H9 (cell line): ENCODE measurements around the gene CENPA. TPM values are rescaled to one million over a fixed set of nuclear protein-coding genes. Genes with fewer than 3 reads are reported as not detected.

Experiments used
- DNase-seq: peaks from one replicate; pipeline ENCODE4 v3.0.0-alpha.2; 2017
- H2AFZ ChIP-seq: one replicate; pipeline ENCODE4 v1.6.1; 2013; ENCODE audit warnings: mild to moderate bottlenecking, low read length, control low read depth, moderate library complexity
- H2AK5ac ChIP-seq: 2 replicates; pipeline ENCODE4 v1.6.1; 2013; ENCODE audit warnings: low read length, control low read depth, mixed read lengths; ENCODE audit not compliant: insufficient read length
- H2BK120ac ChIP-seq: one replicate; pipeline ENCODE4 v1.6.1; 2013; ENCODE audit warnings: low read depth, mild to moderate bottlenecking, low read length, control low read depth, inconsistent platforms; ENCODE audit not compliant: poor library complexity, severe bottlenecking
- H2BK12ac ChIP-seq: 2 replicates; pipeline ENCODE4 v1.6.1; 2013; ENCODE audit warnings: low read length, control low read depth, mixed read lengths, low read depth; ENCODE audit not compliant: insufficient read length
- H2BK15ac ChIP-seq: 2 replicates; pipeline ENCODE4 v1.6.1; 2013; ENCODE audit warnings: low read depth, low read length, control low read depth
- H2BK20ac ChIP-seq: one replicate; pipeline ENCODE4 v1.6.1; 2013; ENCODE audit warnings: low read depth, mild to moderate bottlenecking, low read length, control low read depth, inconsistent platforms; ENCODE audit not compliant: poor library complexity, severe bottlenecking
- H2BK5ac ChIP-seq: 2 replicates; pipeline ENCODE4 v1.6.1; 2013; ENCODE audit warnings: low read length, control low read depth, mixed read lengths; ENCODE audit not compliant: insufficient read length
- H3K14ac ChIP-seq: 2 replicates; pipeline ENCODE4 v1.6.1; 2013; ENCODE audit warnings: low read length, control low read depth; ENCODE audit not compliant: insufficient read depth
- H3K18ac ChIP-seq: 2 replicates; pipeline ENCODE4 v1.6.1; 2013; ENCODE audit warnings: low read depth, mild to moderate bottlenecking, mixed read lengths, low read length, control low read depth; ENCODE audit not compliant: insufficient read length
- H3K23ac ChIP-seq: 2 replicates; pipeline ENCODE4 v1.6.1; 2013; ENCODE audit warnings: low read length, control low read depth, mixed read lengths, low read depth; ENCODE audit not compliant: insufficient read length
- H3K23me2 ChIP-seq: 2 replicates; pipeline ENCODE4 v1.6.1; 2013; ENCODE audit warnings: low read depth, mild to moderate bottlenecking, mixed read lengths, low read length, control low read depth; ENCODE audit not compliant: insufficient read length, poor library complexity, severe bottlenecking
- H3K27ac ChIP-seq: 2 replicates; pipeline ENCODE4 v1.5.1; 2013; ENCODE audit warnings: low read length, control low read depth, mixed read lengths, low read depth; ENCODE audit not compliant: insufficient read length
- H3K27me3 ChIP-seq: 2 replicates; pipeline ENCODE4 v1.6.1; 2013; ENCODE audit warnings: low read length, control low read depth, inconsistent platforms; ENCODE audit not compliant: insufficient read depth
- H3K4ac ChIP-seq: 2 replicates; pipeline ENCODE4 v1.6.1; 2013; ENCODE audit warnings: low read depth, mild to moderate bottlenecking, control low read depth, inconsistent platforms, low read length, moderate library complexity
- H3K4me1 ChIP-seq: 2 replicates; pipeline ENCODE4 v1.6.1; 2013; ENCODE audit warnings: low read length, control low read depth, inconsistent platforms; ENCODE audit not compliant: insufficient read depth
- H3K4me2 ChIP-seq: 2 replicates; pipeline ENCODE4 v1.6.1; 2013; ENCODE audit warnings: low read length, control low read depth, mixed read lengths; ENCODE audit not compliant: insufficient read length, insufficient read depth
- H3K56ac ChIP-seq: 2 replicates; pipeline ENCODE4 v1.6.1; 2013; ENCODE audit warnings: low read depth, mild to moderate bottlenecking, mixed read lengths, low read length, control low read depth; ENCODE audit not compliant: insufficient read length
- H3K79me1 ChIP-seq: 2 replicates; pipeline ENCODE4 v1.6.1; 2013; ENCODE audit warnings: low read depth, mild to moderate bottlenecking, moderate library complexity, low read length, control low read depth, inconsistent platforms; ENCODE audit not compliant: insufficient read depth, poor library complexity, severe bottlenecking
- H3K79me2 ChIP-seq: 2 replicates; pipeline ENCODE4 v1.6.1; 2013; ENCODE audit warnings: low read length, control low read depth, inconsistent platforms; ENCODE audit not compliant: insufficient read depth
- H3K9ac ChIP-seq: 2 replicates; pipeline ENCODE4 v1.6.1; 2013; ENCODE audit warnings: low read length, control low read depth, mixed read lengths; ENCODE audit not compliant: insufficient read length; ENCODE audit errors: extremely low read depth
- H3K9me3 ChIP-seq: one replicate; pipeline ENCODE4 v1.6.1; 2013; ENCODE audit warnings: low read depth, low read length, inconsistent platforms; ENCODE audit not compliant: control insufficient read depth
- H3T11ph ChIP-seq: one replicate; pipeline ENCODE4 v1.6.1; 2013; ENCODE audit warnings: mild to moderate bottlenecking, low read length, control low read depth, inconsistent platforms
- H4K20me1 ChIP-seq: one replicate; pipeline ENCODE4 v1.6.1; 2013; ENCODE audit not compliant: control insufficient read depth, insufficient read length, insufficient read depth
- H4K5ac ChIP-seq: 2 replicates; pipeline ENCODE4 v1.6.1; 2013; ENCODE audit warnings: low read depth, mild to moderate bottlenecking, mixed read lengths, low read length, control low read depth; ENCODE audit not compliant: insufficient read length
- H4K8ac ChIP-seq: replicated peaks from 2 replicates; pipeline ENCODE4 v1.6.1; 2013; ENCODE audit warnings: low read length, control low read depth, mixed read lengths, low read depth; ENCODE audit not compliant: insufficient read length
- H4K91ac ChIP-seq: 2 replicates; pipeline ENCODE4 v1.6.1; 2013; ENCODE audit warnings: low read depth, mild to moderate bottlenecking, moderate library complexity, mixed read lengths, low read length, control low read depth; ENCODE audit not compliant: insufficient read length
- H3K27ac Mint-ChIP-seq, 3 experiments: 2 replicates in 2 of 3; 3 replicates in 1 of 3; pipeline ENCODE4 v1.8.0; 2020 to 2021; ENCODE audit warnings: mixed read lengths in 3 of 3, mild to moderate bottlenecking in 1 of 3, moderate library complexity in 1 of 3
- H3K27me3 Mint-ChIP-seq: 2 replicates; pipeline ENCODE4 v1.8.0; 2021; ENCODE audit warnings: low read depth, mild to moderate bottlenecking, moderate library complexity, mixed read lengths
- H3K36me3 Mint-ChIP-seq, 3 experiments: 2 replicates in 2 of 3; 3 replicates in 1 of 3; pipeline ENCODE4 v1.8.0; 2020 to 2021; ENCODE audit warnings: low read depth in 3 of 3, mixed read lengths in 3 of 3; ENCODE audit not compliant: insufficient read depth in 1 of 3
- H3K4me1 Mint-ChIP-seq, 2 experiments: 2 replicates each; pipeline ENCODE4 v1.8.0; 2020; ENCODE audit warnings: mixed read lengths in 2 of 2
- H3K4me3 Mint-ChIP-seq, 2 experiments: 2 replicates in 1 of 2; 3 replicates in 1 of 2; pipeline ENCODE4 v1.8.0; 2020 to 2021; ENCODE audit warnings: mild to moderate bottlenecking in 2 of 2, mixed read lengths in 2 of 2, moderate library complexity in 1 of 2
- H3K9me3 Mint-ChIP-seq, 2 experiments: 2 replicates in 1 of 2; 3 replicates in 1 of 2; pipeline ENCODE4 v1.8.0; 2020; ENCODE audit warnings: mild to moderate bottlenecking in 2 of 2, mixed read lengths in 2 of 2, moderate library complexity in 1 of 2
- CTCF ChIP-seq: fragments of 200-600 bp; sonication (generic); conservative IDR thresholded peaks from 3 replicates; pipeline ENCODE4 v1.8.0; 2021; ENCODE audit warnings: antibody characterized with exemption, mild to moderate bottlenecking
- WGBS: extraction: QIAGEN DNeasy Blood & Tissue Kit; methylation state at CpG from one replicate; pipeline ENCODE4 v1.1.7; 2013; ENCODE audit warnings: missing lambda C conversion rate, low lambda C conversion rate, mixed read lengths; ENCODE audit not compliant: insufficient read length; ENCODE audit errors: extremely low coverage; 5-methylcytosine and 5-hydroxymethylcytosine counted together
- total RNA-seq: library from RNA; stranded (reverse); gene quantifications from 2 replicates; pipeline ENCODE4 v1.2.1, GENCODE V29; 2021

CENPA gene
- total RNA-seq, 1 experiment from 2014 or later = 19.3 TPM

GRCh38 chr2:26838121-26838906 lies 52.5 kb downstream of the CENPA start:
- Mint-ChIP-seq H3K4me3 (no peak overlapping the region), H3K9me3 (no peaks in the 10 kb centered on the region), H3K36me3 (no peaks in the 10 kb centered on the region), H3K27me3 (peaks cover 62% of the 10 kb centered on the region), H3K27ac (no peak overlapping the region), H3K4me1 (no peaks in the 10 kb centered on the region)
- no peak overlapping the region for H2AFZ ChIP-seq
- no peaks in the 10 kb centered on the region for H3K4me1 ChIP-seq
- no peak overlapping the region for H2BK120ac ChIP-seq
- no peak overlapping the region for H2AK5ac ChIP-seq
- no peak overlapping the region for H4K5ac ChIP-seq
- no peaks in the 10 kb centered on the region for H3K79me1 ChIP-seq
- H3K9ac ChIP-seq = no peak overlapping the region
- no peak overlapping the region for H3K23ac ChIP-seq
- no peak for TF ChIP-seq CTCF
- no peaks in the 10 kb centered on the region for H4K20me1 ChIP-seq
- no peak overlapping the region for H3K14ac ChIP-seq
- no peak overlapping the region for H4K8ac ChIP-seq
- H3K18ac ChIP-seq = no peak overlapping the region
- no peaks in the 10 kb centered on the region for H3K79me2 ChIP-seq
- no peaks in the 10 kb centered on the region; the same call in 1 of the 2 replicates for H3K27me3 ChIP-seq
- no peaks in the 10 kb centered on the region for H3K23me2 ChIP-seq
- no peak overlapping the region for H3K4ac ChIP-seq
- no peak overlapping the region for H3K27ac ChIP-seq
- H2BK5ac ChIP-seq = no peak overlapping the region
- H2BK20ac ChIP-seq = no peak overlapping the region
- H3T11ph ChIP-seq = no peak overlapping the region
- WGBS = no CpG with 5 or more reads among the region's 6 CpGs
- no peak overlapping the region for H2BK12ac ChIP-seq
- no peak overlapping the region for H3K56ac ChIP-seq
- no peak overlapping the region for H3K4me2 ChIP-seq
- H2BK15ac ChIP-seq = no peak overlapping the region
- no peak for DNase-seq
- H3K9me3 ChIP-seq = no peaks in the 10 kb centered on the region
- no peak overlapping the region for H4K91ac ChIP-seq
